ENCODE results near the gene MYLK. TPM values are rescaled to one million over a fixed set of nuclear protein-coding genes. Genes with fewer than 3 reads are reported as not detected.
"Not testable (repeated sequence)": the region's sequence is repeated elsewhere in the genome, so short reads cannot be mapped to it uniquely, and the experiment has no call there.

MYLK gene
- total and polyA plus RNA-seq, 3 experiments from 2014 or later = 0.09 to 0.10 TPM; not detected in 1

- Mint-ChIP-seq H3K27ac (no peak overlapping the region), H3K4me3 (no peak overlapping the region), H3K9me3 (no peaks in the 10 kb centered on the region), H3K4me1 (no peaks in the 10 kb centered on the region), H3K27me3 (peaks cover 3 to 31% of the 10 kb centered on the region in 2 donors), H3K36me3 (no peaks in the 10 kb centered on the region)
- H3K4me3 ChIP-seq (ENCODE audit: low read length) = no peak overlapping the region
- no peak for DNase-seq
- no peaks in the 10 kb centered on the region for H3K9me3 ChIP-seq (ENCODE audit: low read length)
- POLR2A ChIA-PET = no interaction called here
- H3K27me3 ChIP-seq (ENCODE audit: insufficient read depth, low read length, poor library complexity, severe bottlenecking) = no peaks in the 10 kb centered on the region
- no peak overlapping the region for H3K27ac ChIP-seq (ENCODE audit: low read depth, low read length)
- no peaks in the 10 kb centered on the region for H3K36me3 ChIP-seq (ENCODE audit: insufficient read depth, low read length)
- no peaks in the 10 kb centered on the region for H3K4me1 ChIP-seq (ENCODE audit: insufficient read depth, low read length)
- CTCF ChIA-PET = interaction anchor here (1.5 kb wide), 1 partner anchor 17 kb away, joined by 3 read pairs; no protein-coding TSS in a partner anchor
These were observed 143.1 kb downstream of the MYLK start for GRCh38 chr3:123741041-123741511.

- no peak overlapping the region for H3K27ac ChIP-seq (ENCODE audit: low read depth, low read length)
- no peaks in the 10 kb centered on the region for H3K36me3 ChIP-seq (ENCODE audit: insufficient read depth, low read length)
- no peak overlapping the region for H3K4me3 ChIP-seq (ENCODE audit: low read length)
- no peak for DNase-seq
- Mint-ChIP-seq H3K9me3 (no peaks in the 10 kb centered on the region), H3K4me1 (no peaks in the 10 kb centered on the region), H3K27me3 (peaks cover 4 to 32% of the 10 kb centered on the region in 2 donors), H3K4me3 (no peak overlapping the region), H3K27ac (no peak overlapping the region), H3K36me3 (no peaks in the 10 kb centered on the region)
- no peaks in the 10 kb centered on the region for H3K9me3 ChIP-seq (ENCODE audit: low read length)
- CTCF ChIA-PET = interaction anchor here (1.5 kb wide), 1 partner anchor 17 kb away, joined by 3 read pairs; no protein-coding TSS in a partner anchor
- H3K4me1 ChIP-seq (ENCODE audit: insufficient read depth, low read length) = no peaks in the 10 kb centered on the region
- no peaks in the 10 kb centered on the region for H3K27me3 ChIP-seq (ENCODE audit: insufficient read depth, low read length, poor library complexity, severe bottlenecking)
- POLR2A ChIA-PET = no interaction called here
These were observed 143.7 kb downstream of the MYLK start for GRCh38 chr3:123740391-123740822.

GRCh38 chr3:123739754-123740153, 144.4 kb downstream of the MYLK start:
- ChIA-PET POLR2A (no interaction called here), CTCF (no interaction called here)
- H3K4me3 Mint-ChIP-seq = no peak overlapping the region
- no peak for DNase-seq
- no peak overlapping the region for H3K27ac ChIP-seq (ENCODE audit: low read depth, low read length)
- H3K4me3 ChIP-seq (ENCODE audit: low read length) = no peak overlapping the region
- peaks cover 5 to 39% of the 10 kb centered on the region in 2 donors for H3K27me3 Mint-ChIP-seq
- H3K9me3 Mint-ChIP-seq = no peaks in the 10 kb centered on the region
- H3K4me1 Mint-ChIP-seq = no peaks in the 10 kb centered on the region
- no peak overlapping the region for H3K27ac Mint-ChIP-seq
- no peaks in the 10 kb centered on the region for H3K27me3 ChIP-seq (ENCODE audit: insufficient read depth, low read length, poor library complexity, severe bottlenecking)
- no peaks in the 10 kb centered on the region for H3K36me3 Mint-ChIP-seq
- no peaks in the 10 kb centered on the region for H3K9me3 ChIP-seq (ENCODE audit: low read length)
- H3K36me3 ChIP-seq (ENCODE audit: insufficient read depth, low read length) = no peaks in the 10 kb centered on the region
- H3K4me1 ChIP-seq (ENCODE audit: insufficient read depth, low read length) = no peaks in the 10 kb centered on the region

GRCh38 chr3:123739106-123739505, 145.0 kb downstream of the MYLK start:
- Mint-ChIP-seq H3K9me3 (no peaks in the 10 kb centered on the region), H3K4me3 (no peak overlapping the region), H3K36me3 (no peaks in the 10 kb centered on the region), H3K4me1 (no peaks in the 10 kb centered on the region), H3K27me3 (peaks cover 7 to 44% of the 10 kb centered on the region in 2 donors), H3K27ac (no peak overlapping the region)
- Histone ChIP-seq H3K4me1 (ENCODE audit: insufficient read depth, low read length) (no peaks in the 10 kb centered on the region), H3K36me3 (ENCODE audit: insufficient read depth, low read length) (no peaks in the 10 kb centered on the region), H3K27me3 (ENCODE audit: insufficient read depth, low read length, poor library complexity, severe bottlenecking) (no peaks in the 10 kb centered on the region), H3K9me3 (ENCODE audit: low read length) (no peaks in the 10 kb centered on the region), H3K4me3 (ENCODE audit: low read length) (no peak overlapping the region), H3K27ac (ENCODE audit: low read depth, low read length) (no peak overlapping the region)
- DNase-seq = no peak
- POLR2A ChIA-PET = no interaction called here
- CTCF ChIA-PET = no interaction called here

GRCh38 chr3:123738522-123738921, 145.6 kb downstream of the MYLK start:
- POLR2A ChIA-PET; H3K4me3 Mint-ChIP-seq; H3K9me3 Mint-ChIP-seq; CTCF ChIA-PET; H3K27ac ChIP-seq (ENCODE audit: low read depth, low read length); H3K4me3 ChIP-seq (ENCODE audit: low read length); H3K4me1 ChIP-seq (ENCODE audit: insufficient read depth, low read length); H3K36me3 ChIP-seq (ENCODE audit: insufficient read depth, low read length); H3K9me3 ChIP-seq (ENCODE audit: low read length); H3K27me3 ChIP-seq (ENCODE audit: insufficient read depth, low read length, poor library complexity, severe bottlenecking); H3K36me3 Mint-ChIP-seq; DNase-seq; H3K4me1 Mint-ChIP-seq; H3K27ac Mint-ChIP-seq: not testable (repeated sequence)
- peaks cover 7 to 45% of the 10 kb centered on the region in 2 donors for H3K27me3 Mint-ChIP-seq

- CTCF ChIA-PET = no interaction called here
These were observed 147.0 kb downstream of the MYLK start for GRCh38 chr3:123737168-123737567.

GRCh38 chr3:123735456-123735855, 148.7 kb downstream of the MYLK start:
- H3K36me3 Mint-ChIP-seq = no peaks in the 10 kb centered on the region
- Histone ChIP-seq H3K9me3 (ENCODE audit: low read length) (no peaks in the 10 kb centered on the region), H3K27me3 (ENCODE audit: insufficient read depth, low read length, poor library complexity, severe bottlenecking) (no peaks in the 10 kb centered on the region), H3K36me3 (ENCODE audit: insufficient read depth, low read length) (no peaks in the 10 kb centered on the region), H3K4me1 (ENCODE audit: insufficient read depth, low read length) (no peaks in the 10 kb centered on the region), H3K4me3 (ENCODE audit: low read length) (no peak overlapping the region), H3K27ac (ENCODE audit: low read depth, low read length) (no peak overlapping the region)
- ChIA-PET CTCF (no interaction called here), POLR2A (no interaction called here)
- H3K27ac Mint-ChIP-seq = no peak overlapping the region
- no peak for DNase-seq
- H3K27me3 Mint-ChIP-seq = peaks cover 13 to 47% of the 10 kb centered on the region in 2 donors
- H3K4me3 Mint-ChIP-seq = no peak overlapping the region
- H3K4me1 Mint-ChIP-seq = no peaks in the 10 kb centered on the region
- no peaks in the 10 kb centered on the region for H3K9me3 Mint-ChIP-seq

More at GRCh38 chr3:123737168-123737567, 147.0 kb downstream of the MYLK start:
- no peak overlapping the region for H3K27ac Mint-ChIP-seq
- no peaks in the 10 kb centered on the region for H3K4me1 Mint-ChIP-seq
- Histone ChIP-seq H3K27ac (ENCODE audit: low read depth, low read length) (no peak overlapping the region), H3K9me3 (ENCODE audit: low read length) (no peaks in the 10 kb centered on the region), H3K4me1 (ENCODE audit: insufficient read depth, low read length) (no peaks in the 10 kb centered on the region), H3K36me3 (ENCODE audit: insufficient read depth, low read length) (no peaks in the 10 kb centered on the region), H3K4me3 (ENCODE audit: low read length) (no peak overlapping the region), H3K27me3 (ENCODE audit: insufficient read depth, low read length, poor library complexity, severe bottlenecking) (no peaks in the 10 kb centered on the region)
- peaks cover 7 to 44% of the 10 kb centered on the region in 2 donors for H3K27me3 Mint-ChIP-seq
- H3K36me3 Mint-ChIP-seq = no peaks in the 10 kb centered on the region
- no peaks in the 10 kb centered on the region for H3K9me3 Mint-ChIP-seq
- no peak overlapping the region for H3K4me3 Mint-ChIP-seq
- no peak for DNase-seq
- POLR2A ChIA-PET = no interaction called here

- CTCF ChIA-PET = no interaction called here
- no peak overlapping the region for H3K27ac Mint-ChIP-seq
These were observed 149.6 kb downstream of the MYLK start for GRCh38 chr3:123734527-123734902.

More at GRCh38 chr3:123734527-123734902, 149.6 kb downstream of the MYLK start:
- H3K4me3 ChIP-seq (ENCODE audit: low read length) = no peak overlapping the region
- DNase-seq = no peak
- H3K36me3 Mint-ChIP-seq = no peaks in the 10 kb centered on the region
- H3K9me3 Mint-ChIP-seq = no peaks in the 10 kb centered on the region
- no peak overlapping the region for H3K27ac ChIP-seq (ENCODE audit: low read depth, low read length)
- no peaks in the 10 kb centered on the region for H3K27me3 ChIP-seq (ENCODE audit: insufficient read depth, low read length, poor library complexity, severe bottlenecking)
- peaks cover 13 to 41% of the 10 kb centered on the region in 2 donors for H3K27me3 Mint-ChIP-seq
- H3K4me1 ChIP-seq (ENCODE audit: insufficient read depth, low read length) = no peaks in the 10 kb centered on the region
- H3K36me3 ChIP-seq (ENCODE audit: insufficient read depth, low read length) = no peaks in the 10 kb centered on the region
- no peak overlapping the region for H3K4me3 Mint-ChIP-seq
- H3K9me3 ChIP-seq (ENCODE audit: low read length) = no peaks in the 10 kb centered on the region
- POLR2A ChIA-PET = no interaction called here
- no peaks in the 10 kb centered on the region for H3K4me1 Mint-ChIP-seq
